ENCODE results near the gene CD2.

The CD2 gene

DNA sequence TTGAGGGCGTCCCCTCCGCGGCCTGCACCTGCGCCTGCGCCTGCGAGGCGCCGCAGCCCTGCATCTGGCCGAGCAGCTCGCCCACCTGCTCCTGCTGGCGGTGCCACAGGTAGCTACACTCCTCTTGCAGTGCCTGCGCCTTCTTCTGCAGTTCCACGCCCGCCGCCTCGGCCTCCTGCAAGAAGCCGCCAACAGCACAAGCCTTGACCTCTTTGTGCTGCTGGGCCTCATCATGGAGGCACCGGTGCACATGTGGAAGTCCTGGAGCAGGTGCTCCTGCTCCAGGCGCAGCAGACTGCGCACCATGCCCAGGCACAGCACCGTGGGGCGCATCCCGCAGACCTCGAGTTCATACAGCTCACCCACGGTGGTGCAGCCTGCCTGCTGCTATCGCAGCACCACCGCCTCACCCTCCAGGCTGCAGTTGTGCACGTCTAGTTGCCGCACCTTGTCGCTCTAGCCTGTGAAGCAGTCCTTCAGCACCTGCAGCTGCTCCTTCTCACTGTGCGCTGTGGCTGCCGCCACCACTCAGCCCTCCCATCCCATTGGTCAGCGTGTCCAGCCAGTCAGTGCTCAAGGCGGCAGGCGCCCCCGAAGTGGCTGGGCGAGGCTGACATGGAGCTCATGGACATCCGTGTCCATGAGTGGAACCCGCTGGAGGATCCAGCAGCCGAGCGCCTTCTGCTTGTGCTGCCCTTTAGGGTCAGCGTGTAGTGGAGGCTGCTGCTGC is 12.2 kb upstream of the CD2 start:
- no peak overlapping the region for H3K4me3 ChIP-seq (ENCODE audit: low read depth, low read length)
- no peak for DNase-seq (ENCODE audit: low read depth)
- in situ Hi-C loops (cut with HindIII; ENCODE audit: low sequenced_read_pairs): loop anchor here (25.0 kb wide), 1 partner anchor 320 kb away; the partner anchor contains the start of gene TTF2
- TF ChIP-seq, protein P1, sequence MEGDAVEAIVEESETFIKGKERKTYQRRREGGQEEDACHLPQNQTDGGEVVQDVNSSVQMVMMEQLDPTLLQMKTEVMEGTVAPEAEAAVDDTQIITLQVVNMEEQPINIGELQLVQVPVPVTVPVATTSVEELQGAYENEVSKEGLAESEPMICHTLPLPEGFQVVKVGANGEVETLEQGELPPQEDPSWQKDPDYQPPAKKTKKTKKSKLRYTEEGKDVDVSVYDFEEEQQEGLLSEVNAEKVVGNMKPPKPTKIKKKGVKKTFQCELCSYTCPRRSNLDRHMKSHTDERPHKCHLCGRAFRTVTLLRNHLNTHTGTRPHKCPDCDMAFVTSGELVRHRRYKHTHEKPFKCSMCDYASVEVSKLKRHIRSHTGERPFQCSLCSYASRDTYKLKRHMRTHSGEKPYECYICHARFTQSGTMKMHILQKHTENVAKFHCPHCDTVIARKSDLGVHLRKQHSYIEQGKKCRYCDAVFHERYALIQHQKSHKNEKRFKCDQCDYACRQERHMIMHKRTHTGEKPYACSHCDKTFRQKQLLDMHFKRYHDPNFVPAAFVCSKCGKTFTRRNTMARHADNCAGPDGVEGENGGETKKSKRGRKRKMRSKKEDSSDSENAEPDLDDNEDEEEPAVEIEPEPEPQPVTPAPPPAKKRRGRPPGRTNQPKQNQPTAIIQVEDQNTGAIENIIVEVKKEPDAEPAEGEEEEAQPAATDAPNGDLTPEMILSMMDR (IDR thresholded peaks at IDR 0.05; ENCODE audit: low read depth, low read length, missing control alignments): no peak

DNA sequence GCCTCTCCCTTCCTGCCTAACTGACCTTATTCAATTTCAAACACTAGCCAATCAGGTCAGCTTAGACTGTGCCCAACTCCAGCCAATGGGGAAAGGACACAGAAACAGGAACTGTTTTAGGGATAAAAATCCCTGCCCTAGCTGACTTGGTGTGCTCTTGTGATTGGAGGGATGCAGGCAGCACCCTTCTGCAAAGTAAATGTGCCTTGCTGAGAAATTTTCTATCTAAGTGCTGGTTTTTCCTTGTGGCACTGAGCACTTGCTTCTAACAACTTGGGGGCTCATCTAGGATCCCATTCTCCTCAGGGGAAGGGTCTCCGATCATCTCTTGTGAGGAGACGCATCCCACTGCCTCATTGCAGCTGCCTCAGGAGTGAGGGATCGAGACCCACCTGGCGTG is 10.7 kb upstream of the CD2 start:
- H3K4me3 ChIP-seq (ENCODE audit: low read depth, low read length): no peak overlapping the region
- no peak for DNase-seq (ENCODE audit: low read depth)
- in situ Hi-C loops (cut with HindIII; ENCODE audit: low sequenced_read_pairs): loop anchor here (25.0 kb wide), 1 partner anchor 319 kb away; the partner anchor contains the start of gene TTF2
- TF ChIP-seq, protein P1 (IDR thresholded peaks at IDR 0.05; ENCODE audit: low read depth, low read length, missing control alignments): no peak

DNA sequence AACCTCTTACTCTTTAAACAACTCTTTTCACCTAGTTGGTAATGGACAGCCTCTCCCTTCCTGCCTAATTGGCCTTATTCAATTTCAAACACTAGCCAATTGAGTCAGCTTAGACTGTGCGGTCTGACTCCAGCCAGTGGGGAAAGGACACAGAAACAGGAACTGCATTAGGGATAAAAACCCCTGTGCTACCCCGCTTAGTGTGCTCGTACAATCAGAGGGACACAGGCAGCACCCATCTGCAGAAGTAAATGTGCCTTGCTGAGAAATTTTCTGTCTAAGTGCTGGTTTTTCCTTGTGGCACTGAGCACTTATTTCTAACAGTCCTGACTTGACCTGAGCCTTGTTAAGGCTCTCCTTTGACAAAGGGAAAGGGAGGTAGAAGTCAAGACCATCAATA is 6.0 kb upstream of the CD2 start:
- no peak overlapping the region for H3K4me3 ChIP-seq (ENCODE audit: low read depth, low read length)
- in situ Hi-C loops (cut with HindIII; ENCODE audit: low sequenced_read_pairs): loop anchor here (25.0 kb wide), 1 partner anchor 314 kb away; the partner anchor contains the start of gene TTF2
- TF ChIP-seq, protein P1 (IDR thresholded peaks at IDR 0.05; ENCODE audit: low read depth, low read length, missing control alignments): no peak
- no peak for DNase-seq (ENCODE audit: low read depth)

DNA sequence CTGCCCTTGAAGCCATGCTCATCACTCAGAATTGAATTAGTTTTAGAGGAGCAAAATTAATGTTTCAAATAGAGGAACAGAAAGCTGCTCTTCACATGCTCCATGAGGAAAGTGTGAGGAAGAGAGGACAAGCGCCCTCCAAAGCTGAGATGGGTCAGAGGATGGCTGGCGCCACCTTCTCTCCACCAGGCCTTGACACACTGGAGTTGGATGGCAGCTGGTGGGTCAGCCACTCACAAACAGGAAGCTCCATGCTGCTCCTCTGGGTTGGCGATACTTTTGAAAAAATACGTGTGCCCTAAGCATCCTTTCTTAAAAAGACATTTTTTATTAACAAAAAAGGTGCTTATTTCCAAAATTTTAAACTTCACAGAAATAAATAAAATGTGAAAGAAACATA is 3.1 kb upstream of the CD2 start:
- H3K4me3 ChIP-seq (ENCODE audit: low read depth, low read length): no peak overlapping the region
- in situ Hi-C loops (cut with HindIII; ENCODE audit: low sequenced_read_pairs): no loop called here
- DNase-seq (ENCODE audit: low read depth): no peak
- TF ChIP-seq, protein P1 (IDR thresholded peaks at IDR 0.05; ENCODE audit: low read depth, low read length, missing control alignments): no peak

DNA sequence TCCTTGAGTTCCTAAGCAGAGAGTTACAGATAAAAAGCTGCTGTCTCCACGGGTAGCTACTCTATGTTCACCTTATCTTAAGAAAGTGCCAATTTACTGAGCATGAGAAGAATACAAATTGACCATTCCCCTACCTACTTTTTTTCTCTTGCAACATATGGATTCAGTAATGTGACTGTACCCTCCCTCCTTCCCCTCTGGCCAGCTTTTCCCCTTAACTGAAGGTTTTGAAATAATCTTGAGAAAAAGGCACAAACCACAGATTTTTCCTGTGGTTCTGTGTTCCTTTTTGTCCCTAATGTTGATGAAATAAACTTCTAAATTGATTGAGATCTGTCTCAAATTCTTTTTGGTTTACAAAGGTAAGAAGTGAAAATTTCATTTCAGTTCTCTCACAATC is 2.6 kb upstream of the CD2 start:
- DNase-seq (ENCODE audit: low read depth): no peak
- TF ChIP-seq, protein P1 (IDR thresholded peaks at IDR 0.05; ENCODE audit: low read depth, low read length, missing control alignments): no peak
- H3K4me3 ChIP-seq (ENCODE audit: low read depth, low read length): no peak overlapping the region
- in situ Hi-C loops (cut with HindIII; ENCODE audit: low sequenced_read_pairs): no loop called here

DNA sequence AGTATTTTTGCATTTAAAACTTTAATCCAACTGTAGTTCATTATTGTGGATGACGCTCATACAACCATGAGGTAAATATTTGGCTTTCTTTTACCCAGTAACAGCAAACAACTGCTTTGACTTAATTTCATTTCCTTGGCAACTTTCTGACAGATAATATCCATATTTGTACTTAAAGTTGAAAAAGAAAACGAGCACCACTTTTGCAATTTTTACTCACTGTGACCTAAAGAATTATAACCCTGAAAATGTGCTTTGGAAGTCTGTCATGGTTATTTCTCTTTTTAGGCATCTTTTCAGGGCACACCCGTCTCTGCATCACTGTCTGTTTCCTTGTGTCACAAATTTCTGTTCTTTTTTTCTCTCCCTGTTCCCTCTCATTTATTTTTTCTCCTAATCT is 918 bp upstream of the CD2 start:
- TF ChIP-seq, protein P1 (IDR thresholded peaks at IDR 0.05; ENCODE audit: low read depth, low read length, missing control alignments): no peak
- DNase-seq (ENCODE audit: low read depth): no peak
- no peak overlapping the region for H3K4me3 ChIP-seq (ENCODE audit: low read depth, low read length)
- in situ Hi-C loops (cut with HindIII; ENCODE audit: low sequenced_read_pairs): no loop called here

All from astrocyte of the cerebellum (primary cell).